Ishikawa (cell line): ENCODE data around the gene RBM19.

Experiments used
- EGR1 ChIP-seq: IDR thresholded peaks from 2 replicates; pipeline ENCODE4 v1.6.1; 2012
- EP300 ChIP-seq: IDR thresholded peaks from 2 replicates; pipeline ENCODE4 v1.6.1; 2012; ENCODE audit warnings: borderline replicate concordance
- TF ChIP-seq, protein P1 (sequence below): IDR thresholded peaks from 2 replicates; pipeline ENCODE4 v1.6.1; 2012

DNA sequence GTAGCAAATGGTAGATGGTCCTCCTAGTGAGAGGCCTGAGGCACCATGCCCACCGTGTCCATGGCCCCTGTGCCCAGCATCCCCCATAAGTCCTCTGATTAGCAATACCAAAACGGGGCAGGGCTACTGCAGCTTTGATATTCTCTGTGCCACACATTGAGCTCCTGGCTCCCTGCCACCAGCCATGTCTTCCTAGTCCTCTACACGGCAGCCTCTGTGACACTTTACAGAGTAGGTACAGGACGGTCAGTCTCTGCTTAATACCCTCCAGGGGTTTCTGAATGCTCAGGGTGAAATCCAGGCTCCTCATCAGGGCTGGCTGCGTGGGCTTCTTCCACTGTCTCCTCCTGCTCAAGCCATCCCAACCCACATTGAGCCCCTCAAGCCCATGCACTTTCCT lies 8.0 kb downstream of the RBM19 start:
- TF ChIP-seq, protein P1, sequence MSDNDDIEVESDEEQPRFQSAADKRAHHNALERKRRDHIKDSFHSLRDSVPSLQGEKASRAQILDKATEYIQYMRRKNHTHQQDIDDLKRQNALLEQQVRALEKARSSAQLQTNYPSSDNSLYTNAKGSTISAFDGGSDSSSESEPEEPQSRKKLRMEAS: no peak
- TF ChIP-seq EP300 (no peak), EGR1 (no peak)
